ENCODE measurements around the gene SNX1.
"Not testable (repeated sequence)": the region's sequence is repeated elsewhere in the genome, so short reads cannot be mapped to it uniquely, and the experiment has no call there.

Gene SNX1

GRCh38 chr15:64067564-64068030 lies 28.2 kb upstream of the SNX1 start:
- no peak overlapping the region for H3K4me3 ChIP-seq (ENCODE audit: low read length)

DNA sequence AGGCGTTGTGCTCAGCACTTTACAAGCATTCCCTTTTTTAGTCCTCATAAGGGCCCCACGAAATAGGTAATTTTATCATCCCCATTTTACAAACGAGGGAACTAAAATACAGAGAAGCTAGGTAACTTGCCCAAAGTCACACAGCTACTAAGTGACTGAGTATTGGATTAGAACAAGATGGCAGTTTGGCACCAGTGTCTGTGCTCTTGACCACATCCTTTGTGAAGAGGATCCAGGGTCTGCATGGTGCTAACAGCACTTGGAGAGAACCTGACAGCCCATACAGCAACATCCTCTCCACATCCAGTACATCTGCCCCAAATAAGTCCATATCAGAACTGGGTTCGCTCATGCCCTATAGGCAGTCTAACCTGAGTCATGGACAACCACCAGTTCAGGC lies 27.6 kb upstream of the SNX1 start:
- TF ChIP-seq ZNF274 (IDR thresholded peaks at IDR 0.05; ENCODE audit: low read depth, low read length) = no peak
- H3K4me3 ChIP-seq (ENCODE audit: low read length) = no peak overlapping the region

More at GRCh38 chr15:64067564-64068030, 28.2 kb upstream of the SNX1 start:
- TF ChIP-seq ZNF274 (IDR thresholded peaks at IDR 0.05; ENCODE audit: low read depth, low read length) = no peak

GRCh38 chr15:64070106-64070505 lies 25.7 kb upstream of the SNX1 start:
- H3K4me3 ChIP-seq (ENCODE audit: low read length) = no peak overlapping the region
- TF ChIP-seq ZNF274 (IDR thresholded peaks at IDR 0.05; ENCODE audit: low read depth, low read length) = no peak

- no peak for TF ChIP-seq ZNF274 (IDR thresholded peaks at IDR 0.05; ENCODE audit: low read depth, low read length)
- no peak overlapping the region for H3K4me3 ChIP-seq (ENCODE audit: low read length)
Observed at GRCh38 chr15:64070965-64071851, 24.6 kb upstream of the SNX1 start.

- no peak overlapping the region for H3K4me3 ChIP-seq (ENCODE audit: low read length)
- no peak for TF ChIP-seq ZNF274 (IDR thresholded peaks at IDR 0.05; ENCODE audit: low read depth, low read length)
Observed at GRCh38 chr15:64071931-64072765, 23.6 kb upstream of the SNX1 start.

GRCh38 chr15:64072812-64073211 lies 23.0 kb upstream of the SNX1 start:
- TF ChIP-seq ZNF274 (IDR thresholded peaks at IDR 0.05; ENCODE audit: low read depth, low read length) = no peak
- no peak overlapping the region for H3K4me3 ChIP-seq (ENCODE audit: low read length)

DNA sequence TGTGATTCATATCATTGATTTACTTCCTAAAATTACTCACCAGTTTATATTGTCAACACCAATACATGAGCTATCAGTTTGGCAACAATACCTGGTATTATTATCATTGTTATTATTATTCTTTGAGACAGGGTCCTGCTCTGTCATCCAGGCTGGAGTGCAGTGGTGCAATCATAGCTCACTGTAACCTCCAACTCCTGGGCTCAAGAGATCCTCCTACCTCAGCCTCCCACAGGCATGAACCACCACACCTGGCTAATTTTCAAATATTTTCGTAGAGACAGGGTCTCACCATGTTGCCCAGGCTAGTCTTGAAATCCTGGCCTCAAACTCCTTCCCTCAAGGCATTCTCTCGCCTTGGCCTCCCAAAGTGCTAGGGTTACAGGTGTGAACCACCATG lies 22.3 kb upstream of the SNX1 start:
- H3K4me3 ChIP-seq (ENCODE audit: low read length) = not testable (repeated sequence)

DNA sequence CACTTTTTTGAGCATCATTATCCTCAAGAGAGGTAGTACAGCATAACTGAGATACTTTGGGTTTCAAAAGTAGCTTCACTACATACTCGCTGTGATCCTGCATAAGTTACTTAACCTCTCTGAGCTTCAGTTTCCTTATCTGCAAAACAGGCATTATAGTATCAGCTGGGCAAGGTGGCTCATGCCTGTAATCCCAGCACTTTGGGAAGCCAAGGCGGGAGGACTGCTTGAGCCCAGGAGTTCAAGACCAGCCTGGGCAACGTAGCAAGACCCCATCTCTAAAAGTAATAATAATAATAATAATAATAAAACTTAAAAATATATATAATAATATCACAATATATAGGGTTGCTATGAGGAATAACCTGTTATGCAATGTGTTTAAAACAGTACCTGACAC lies 13.0 kb upstream of the SNX1 start:
- no peak overlapping the region for H3K4me3 ChIP-seq (ENCODE audit: low read length)
- TF ChIP-seq ZNF274 (IDR thresholded peaks at IDR 0.05; ENCODE audit: low read depth, low read length) = no peak

GRCh38 chr15:64089543-64090280 lies 6.1 kb upstream of the SNX1 start:
- no peak for TF ChIP-seq ZNF274 (IDR thresholded peaks at IDR 0.05; ENCODE audit: low read depth, low read length)
- H3K4me3 ChIP-seq (ENCODE audit: low read length) = peak overlapping the region; percentile 50; the same call in 1 of the 2 replicates

- no peak for TF ChIP-seq ZNF274 (IDR thresholded peaks at IDR 0.05; ENCODE audit: low read depth, low read length)
- no peak overlapping the region for H3K4me3 ChIP-seq (ENCODE audit: low read length)
Observed at GRCh38 chr15:64090527-64090926, 5.3 kb upstream of the SNX1 start.

GRCh38 chr15:64092075-64092820 lies 3.5 kb upstream of the SNX1 start:
- peak overlapping the region; percentile 78 for H3K4me3 ChIP-seq (ENCODE audit: low read length)
- TF ChIP-seq ZNF274 (IDR thresholded peaks at IDR 0.05; ENCODE audit: low read depth, low read length) = no peak

GRCh38 chr15:64092864-64093626 lies 2.7 kb upstream of the SNX1 start:
- peak overlapping the region; percentile 78 for H3K4me3 ChIP-seq (ENCODE audit: low read length)
- no peak for TF ChIP-seq ZNF274 (IDR thresholded peaks at IDR 0.05; ENCODE audit: low read depth, low read length)
